H1 (cell line): ENCODE data around the gene ADAMTS20. TPM values are rescaled to one million over a fixed set of nuclear protein-coding genes. Genes with fewer than 3 reads are reported as not detected.

Experiments
- CTCF ChIA-PET: fragments of 300-600 bp; sonication (Branson Sonifier 250); formaldehyde crosslinking; loops from one replicate; lab custom pipeline; 2021; ENCODE audit not compliant: partially characterized antibody; lab: Charles Lee
- POLR2A ChIA-PET: fragments of 300-600 bp; sonication (Branson Sonifier 250); formaldehyde crosslinking; loops from one replicate; lab custom pipeline; 2021; ENCODE audit warnings: inconsistent platforms; ENCODE audit not compliant: partially characterized antibody; lab: Charles Lee
- DNase-seq, 2 experiments: peaks; one replicate each; pipeline versions ENCODE4 v3.0.0 to v3.0.0-alpha.2; 2010 to 2022; ENCODE audit warnings: low spot score in 2 of 2, low read depth in 1 of 2, mixed read lengths in 1 of 2
- FAIRE-seq: peaks from 2 replicates; lab custom pipeline; 2011; peaks lifted over from hg19 to GRCh38; lab: Jason Lieb, UNC
- H2AFZ ChIP-seq: 2 replicates; pipeline ENCODE4 v1.8.1; 2012; ENCODE audit warnings: low read length, inconsistent platforms
- H2AK5ac ChIP-seq: 2 replicates; pipeline ENCODE4 v1.6.1; 2013; ENCODE audit warnings: low read depth, low read length
- H2BK120ac ChIP-seq: replicated peaks from 2 replicates; pipeline ENCODE3; 2013; ENCODE audit warnings: low read depth, low read length, inconsistent platforms
- H2BK12ac ChIP-seq: 2 replicates; pipeline ENCODE4 v1.6.1; 2013; ENCODE audit warnings: low read depth, low read length
- H2BK15ac ChIP-seq: 2 replicates; pipeline ENCODE4 v1.6.1; 2013; ENCODE audit warnings: low read length
- H2BK20ac ChIP-seq: 2 replicates; pipeline ENCODE4 v1.6.1; 2013; ENCODE audit warnings: low read length
- H2BK5ac ChIP-seq: 2 replicates; pipeline ENCODE4 v1.6.1; 2013; ENCODE audit warnings: low read depth, low read length
- H3K14ac ChIP-seq: 2 replicates; pipeline ENCODE4 v1.6.1; 2013; ENCODE audit warnings: inconsistent platforms; ENCODE audit not compliant: insufficient read length
- H3K18ac ChIP-seq: 2 replicates; pipeline ENCODE4 v1.6.1; 2013; ENCODE audit warnings: low read length; ENCODE audit errors: extremely low read depth
- H3K23ac ChIP-seq: 2 replicates; pipeline ENCODE4 v1.6.1; 2013; ENCODE audit warnings: inconsistent platforms; ENCODE audit not compliant: insufficient read length
- H3K23me2 ChIP-seq: 2 replicates; pipeline ENCODE4 v1.6.1; 2013; ENCODE audit warnings: low read depth, low read length
- H3K27ac ChIP-seq: 2 replicates; pipeline ENCODE4 v1.6.1; 2011; ENCODE audit warnings: low read depth, low read length, inconsistent platforms
- H3K27me3 ChIP-seq, 4 experiments: replicated peaks in 1 of 4; 1 replicate in 1 of 4; 2 replicates in 3 of 4; pipeline versions ENCODE4 v1.6.1 to v1.8.1; 2011 to 2013; ENCODE audit warnings: low read length in 3 of 4, mild to moderate bottlenecking in 3 of 4, inconsistent platforms in 2 of 4, mixed read lengths in 2 of 4, moderate library complexity in 1 of 4; ENCODE audit not compliant: control insufficient read depth in 3 of 4, insufficient read depth in 3 of 4; ENCODE audit errors: extremely low read depth in 1 of 4
- H3K36me3 ChIP-seq, 4 experiments: 2 replicates each; pipeline versions ENCODE4 v1.6.1 to v1.8.1; 2011 to 2013; ENCODE audit warnings: mild to moderate bottlenecking in 4 of 4, low read length in 3 of 4, moderate library complexity in 2 of 4, control low read depth in 1 of 4, inconsistent platforms in 1 of 4; ENCODE audit not compliant: insufficient read depth in 4 of 4, control insufficient read depth in 2 of 4
- H3K4ac ChIP-seq: replicated peaks from 2 replicates; pipeline ENCODE3; 2013; ENCODE audit warnings: low read length, low read depth, mixed read lengths, inconsistent platforms; ENCODE audit not compliant: insufficient read length
- H3K4me1 ChIP-seq, 4 experiments: replicated peaks in 1 of 4; 1 replicate in 1 of 4; 2 replicates in 3 of 4; pipeline versions ENCODE4 v1.6.1 to v1.8.1; 2011 to 2013; ENCODE audit warnings: low read length in 3 of 4, inconsistent platforms in 2 of 4, mixed read lengths in 1 of 4; ENCODE audit not compliant: insufficient read depth in 4 of 4, control insufficient read depth in 3 of 4
- H3K4me2 ChIP-seq, 2 experiments: 2 replicates each; pipeline versions ENCODE4 v1.6.1 to v1.8.1; 2011 to 2013; ENCODE audit warnings: low read depth in 2 of 2, low read length in 2 of 2, control low read depth in 1 of 2, inconsistent platforms in 1 of 2, mild to moderate bottlenecking in 1 of 2; ENCODE audit not compliant: insufficient read depth in 1 of 2
- H3K4me3 ChIP-seq, 4 experiments: fragments of 200-600, 300-600 bp in 1 of 4; sonication (generic), shearing (Covaris generic), sonication (Bioruptor Twin) in 1 of 4; 2 replicates each; pipeline versions ENCODE4 v1.5.1 to v1.8.1; 2011 to 2016; ENCODE audit warnings: low read length in 4 of 4, low read depth in 3 of 4, control low read depth in 2 of 4, inconsistent platforms in 2 of 4, mild to moderate bottlenecking in 2 of 4, mixed read lengths in 1 of 4, moderate library complexity in 1 of 4; ENCODE audit not compliant: insufficient read depth in 2 of 4; ENCODE audit errors: extremely low read depth in 1 of 4
- H3K56ac ChIP-seq: replicated peaks from 2 replicates; pipeline ENCODE3; 2013; ENCODE audit warnings: low read depth, mild to moderate bottlenecking, mixed read lengths, low read length, inconsistent platforms; ENCODE audit not compliant: insufficient read length
- H3K79me1 ChIP-seq: 2 replicates; pipeline ENCODE4 v1.6.1; 2013; ENCODE audit warnings: low read depth, low read length, control low read depth
- H3K79me2 ChIP-seq, 2 experiments: 2 replicates each; pipeline versions ENCODE4 v1.6.1 to v1.8.1; 2012 to 2013; ENCODE audit warnings: low read length in 2 of 2, mild to moderate bottlenecking in 2 of 2, inconsistent platforms in 1 of 2; ENCODE audit not compliant: insufficient read depth in 2 of 2, control insufficient read depth in 1 of 2
- H3K9ac ChIP-seq, 4 experiments: replicated peaks in 1 of 4; 1 replicate in 1 of 4; 2 replicates in 3 of 4; pipeline versions ENCODE4 v1.6.1 to v1.8.1; 2011 to 2013; ENCODE audit warnings: low read depth in 3 of 4, low read length in 3 of 4, control low read depth in 2 of 4, mild to moderate bottlenecking in 2 of 4, moderate library complexity in 2 of 4, inconsistent platforms in 1 of 4; ENCODE audit errors: extremely low read depth in 1 of 4
- H3K9me3 ChIP-seq, 2 experiments: 2 replicates each; pipeline versions ENCODE4 v1.6.1 to v1.8.1; 2012 to 2013; ENCODE audit warnings: mild to moderate bottlenecking in 2 of 2, moderate library complexity in 2 of 2, control low read depth in 1 of 2, inconsistent platforms in 1 of 2, low read depth in 1 of 2, low read length in 1 of 2, mixed read lengths in 1 of 2; ENCODE audit not compliant: insufficient read depth in 2 of 2
- H4K20me1 ChIP-seq, 2 experiments: replicated peaks in 1 of 2; 2 replicates each; pipeline versions ENCODE3 to v1.8.1; 2011 to 2013; ENCODE audit warnings: inconsistent platforms in 2 of 2, low read length in 2 of 2, mild to moderate bottlenecking in 1 of 2; ENCODE audit not compliant: insufficient read depth in 2 of 2, control insufficient read depth in 1 of 2
- H4K5ac ChIP-seq: 2 replicates; pipeline ENCODE4 v1.6.1; 2013; ENCODE audit warnings: low read length, low read depth, mixed read lengths, inconsistent platforms; ENCODE audit not compliant: insufficient read length
- H4K8ac ChIP-seq: 2 replicates; pipeline ENCODE4 v1.8.0; 2013; ENCODE audit warnings: mild to moderate bottlenecking, moderate library complexity, low read length, inconsistent platforms; ENCODE audit not compliant: insufficient read depth; ENCODE audit errors: extremely low read depth
- H4K91ac ChIP-seq: replicated peaks from 2 replicates; pipeline ENCODE3; 2013; ENCODE audit warnings: low read length, mixed read lengths, inconsistent platforms; ENCODE audit not compliant: insufficient read length
- ATF3 ChIP-seq: IDR thresholded peaks from 2 replicates; pipeline ENCODE4 v1.6.1; 2011; ENCODE audit warnings: low read depth, mild to moderate bottlenecking, low read length; ENCODE audit not compliant: insufficient read depth
- NRF1 ChIP-seq: IDR thresholded peaks from 2 replicates; pipeline ENCODE4 v1.6.1; 2011; ENCODE audit warnings: mild to moderate bottlenecking, low read depth, low read length, improper control_type of control experiment
- POLR2A ChIP-seq, 2 experiments: IDR thresholded peaks; 1 replicate in 1 of 2; 2 replicates in 1 of 2; pipeline ENCODE4 v1.6.1; 2011; ENCODE audit warnings: low read depth in 2 of 2, low read length in 2 of 2, mild to moderate bottlenecking in 2 of 2; ENCODE audit errors: control extremely low read depth in 1 of 2
- RBBP5 ChIP-seq: IDR thresholded peaks from 2 replicates; pipeline ENCODE4 v1.7.1; 2012; ENCODE audit warnings: low read depth, mild to moderate bottlenecking, inconsistent platforms, low read length, moderate library complexity, borderline replicate concordance
- SUZ12 ChIP-seq: fragments of 200-600 bp; sonication (generic); IDR thresholded peaks from 2 replicates; pipeline ENCODE4 v1.6.1; 2012; ENCODE audit warnings: mild to moderate bottlenecking, inconsistent platforms, low read length, moderate library complexity, mixed read lengths
- WGBS, 2 experiments: shearing (Covaris generic) in 1 of 2; methylation state at CpG; one replicate each; pipeline versions ENCODE4 v1.1.6 to v1.1.7; 2013 to 2015; ENCODE audit warnings: low lambda C conversion rate in 2 of 2, mixed read lengths in 2 of 2, inconsistent platforms in 1 of 2, low coverage in 1 of 2, missing lambda C conversion rate in 1 of 2; ENCODE audit not compliant: insufficient replicate concordance in 2 of 2, insufficient coverage in 1 of 2, insufficient read length in 1 of 2; ENCODE audit errors: extremely low coverage in 1 of 2, missing lambda C conversion rate in 1 of 2; 5-methylcytosine and 5-hydroxymethylcytosine counted together
- polyA plus RNA-seq, 7 experiments: library from polyadenylated mRNA; depleted of rRNA in 3 of 7; stranded (reverse) in 5 of 7; unstranded in 2 of 7; fragments of >200 nt in 5 of 7; fragments of 200-250 nt in 2 of 7; gene quantifications; 1 replicate in 5 of 7; 2 replicates in 1 of 7; 4 replicates in 1 of 7; pipeline versions ENCODE4 v1.2.1 to v1.2.3, GENCODE V29; 2011 to 2013; ENCODE audit warnings: missing spikeins in 2 of 7, mixed read lengths in 2 of 7
- total RNA-seq: library from RNA; stranded (reverse); fragmentation: NEBNext Ultra II Directional; extraction: Animal tissue kit (Norgen Biotek cat#: 25700); gene quantifications from 2 replicates; pipeline ENCODE4 v1.2.1, GENCODE V29; 2021

ADAMTS20 gene
- total and polyA plus RNA-seq, 2 of the 8 experiments (the other 6 are each of a cell fraction or from before 2014, with no cell fraction given) = 2.9 to 5.1 TPM

- H3K79me2 ChIP-seq = no peaks in the 10 kb centered on the region
- no peaks in the 10 kb centered on the region; a peak in 1 of 7 replicates for H3K4me1 ChIP-seq
- WGBS, 2 experiments = 86% methylated on average over 3 of the region's 3 CpGs; no CpG with 5 or more reads in 1 of the 2 experiments
- H3K23ac ChIP-seq = no peak overlapping the region
- H2AFZ ChIP-seq = no peak overlapping the region
- no peak overlapping the region for H2BK20ac ChIP-seq
- no peak overlapping the region for H3K4me2 ChIP-seq
- no peak overlapping the region for H4K91ac ChIP-seq
- H2BK12ac ChIP-seq = no peak overlapping the region
- FAIRE-seq = no peak
- H3K14ac ChIP-seq = no peak overlapping the region
- H3K9ac ChIP-seq = peak overlapping the region in 1 of 4 experiments; percentile 34; a peak in 1 of 7 replicates
- DNase-seq = no peak
- no peak overlapping the region for H3K4me3 ChIP-seq
- no peaks in the 10 kb centered on the region for H3K79me1 ChIP-seq
- H3K9me3 ChIP-seq = no peaks in the 10 kb centered on the region
- no peak overlapping the region for H4K8ac ChIP-seq
- no peaks in the 10 kb centered on the region for H3K23me2 ChIP-seq
- no peak overlapping the region for H3K27ac ChIP-seq
- no peak overlapping the region for H3K18ac ChIP-seq
- H4K5ac ChIP-seq = no peak overlapping the region
- no peak overlapping the region for H2BK5ac ChIP-seq
- no peak overlapping the region for H2BK120ac ChIP-seq
- no peak overlapping the region for H2BK15ac ChIP-seq
- TF ChIP-seq SUZ12 (no peak), NRF1 (no peak), POLR2A (IDR thresholded peaks at IDR 0.05; ENCODE audit: control extremely low read depth in 1 of 2, low read depth in 2 of 2, low read length in 2 of 2) (no peak), ATF3 (no peak), RBBP5 (no peak)
- CTCF ChIA-PET = interaction anchor here (1.3 kb wide), 1 partner anchor 66 kb away, joined by 3 read pairs; no protein-coding TSS in a partner anchor
- H4K20me1 ChIP-seq = no peaks in the 10 kb centered on the region
- H3K27me3 ChIP-seq = no peaks in the 10 kb centered on the region
- H3K36me3 ChIP-seq = no peaks in the 10 kb centered on the region
- H3K56ac ChIP-seq = no peak overlapping the region
- POLR2A ChIA-PET = no interaction called here
- no peak overlapping the region for H3K4ac ChIP-seq
- H2AK5ac ChIP-seq = no peak overlapping the region
Observed at GRCh38 chr12:43516045-43516444, 36.0 kb downstream of the ADAMTS20 start.
